PC-3 (cell line): ENCODE results near the gene FKBP2. TPM values are rescaled to one million over a fixed set of nuclear protein-coding genes. Genes with fewer than 3 reads are reported as not detected.

Experiments
- ATAC-seq: fragments of 200-7000 bp; cut with Tn5 transposase; 2 replicates; pipeline ENCODE4 v1.9.1; 2020; ENCODE audit warnings: mild to moderate bottlenecking, moderate library complexity
- BruUV-seq: library from RNA; stranded (reverse); fragments of 400-500 nt; replicated peaks from 2 replicates; lab custom pipeline; 2021; lab: Mats Ljungman, UMichigan
- CTCF ChIA-PET: fragments of 300-600 bp; sonication (Branson Sonifier 250); formaldehyde crosslinking; loops from one replicate; lab custom pipeline; 2022; ENCODE audit warnings: antibody characterized with exemption; lab: Charles Lee
- POLR2A ChIA-PET: fragments of 300-600 bp; sonication (Branson Sonifier 250); formaldehyde crosslinking; loops from one replicate; lab custom pipeline; 2022; ENCODE audit warnings: antibody characterized with exemption; ENCODE audit not compliant: unreplicated experiment; lab: Charles Lee
- DNase-seq: peaks from one replicate; pipeline ENCODE4 v3.0.0-alpha.2; 2015
- H2AFZ ChIP-seq: fragments of 300-600 bp; sonication (generic); 2 replicates; pipeline ENCODE4 v1.6.0; 2016; ENCODE audit warnings: antibody characterized with exemption, low read length
- H3F3A ChIP-seq: fragments of 300-600 bp; sonication (generic); one replicate; pipeline ENCODE4 v1.6.0; 2017; ENCODE audit warnings: antibody characterized with exemption, low read length, control low read depth, mild to moderate bottlenecking; ENCODE audit not compliant: unreplicated experiment
- H3K27ac ChIP-seq: fragments of 300-600 bp; sonication (generic); 2 replicates; pipeline ENCODE4 v1.5.1; 2016; ENCODE audit warnings: mild to moderate bottlenecking, low read length
- H3K27me3 ChIP-seq: fragments of 300-600 bp; sonication (generic); 2 replicates; pipeline ENCODE4 v1.6.1; 2016; ENCODE audit warnings: low read length, mixed read lengths
- H3K36me3 ChIP-seq: fragments of 300-600 bp; sonication (generic); 2 replicates; pipeline ENCODE4 v1.6.1; 2016; ENCODE audit warnings: low read depth, mixed run types, low read length, mixed read lengths
- H3K4me1 ChIP-seq: fragments of 300-600 bp; sonication (generic); 2 replicates; pipeline ENCODE4 v1.5.1; 2016; ENCODE audit warnings: low read length; ENCODE audit not compliant: insufficient read depth
- H3K4me2 ChIP-seq: fragments of 300-600 bp; sonication (generic); 2 replicates; pipeline ENCODE4 v1.6.0; 2016; ENCODE audit warnings: low read length
- H3K4me3 ChIP-seq: fragments of 300-600 bp; sonication (generic); 2 replicates; pipeline ENCODE4 v1.5.1; 2016; ENCODE audit warnings: mild to moderate bottlenecking, low read length, mixed read lengths
- H3K79me2 ChIP-seq: fragments of 300-600 bp; sonication (generic); 2 replicates; pipeline ENCODE4 v1.6.1; 2017; ENCODE audit warnings: low read length, mixed read lengths
- H3K9ac ChIP-seq: fragments of 300-600 bp; sonication (generic); 2 replicates; pipeline ENCODE4 v1.6.0; 2016; ENCODE audit warnings: mild to moderate bottlenecking, low read length
- H3K9me2 ChIP-seq: fragments of 300-600 bp; sonication (generic); replicated peaks from 2 replicates; pipeline ENCODE4 v1.6.1; 2016; ENCODE audit warnings: mixed run types, low read length, mixed read lengths
- H3K9me3 ChIP-seq: fragments of 300-600 bp; sonication (generic); 2 replicates; pipeline ENCODE4 v1.6.1; 2016; ENCODE audit warnings: low read length, mixed read lengths
- H4K20me1 ChIP-seq: fragments of 300-600 bp; sonication (generic); 2 replicates; pipeline ENCODE4 v1.6.1; 2016; ENCODE audit warnings: low read length, mixed read lengths
- EZH2 ChIP-seq: fragments of 300-600 bp; sonication (generic); IDR thresholded peaks from one replicate; pipeline ENCODE4 v1.6.1; 2017; ENCODE audit warnings: antibody characterized with exemption, mild to moderate bottlenecking, low read length; ENCODE audit not compliant: unreplicated experiment
- EZH2phosphoT487 ChIP-seq: fragments of 300-600 bp; sonication (generic); IDR thresholded peaks from 2 replicates; pipeline ENCODE4 v1.6.1; 2018; ENCODE audit warnings: mild to moderate bottlenecking, antibody characterized with exemption, low read length, borderline replicate concordance
- intact Hi-C: fragments of 100-400 bp; cut with micrococcal nuclease; formaldehyde crosslinking; loops from 2 replicates; pipeline ENCODE4 v1.9.0; 2023
- total RNA-seq: library from RNA; depleted of rRNA; stranded (reverse); fragments of >200 nt; gene quantifications from 2 replicates; pipeline ENCODE4 v1.2.3, GENCODE V29; 2014
- TF ChIP-seq, protein P1 (sequence below): fragments of 300-600 bp; sonication (generic); conservative IDR thresholded peaks from 2 replicates; pipeline ENCODE4 v1.5.1; 2017; ENCODE audit warnings: antibody characterized with exemption, low read depth, mild to moderate bottlenecking, low read length

FKBP2 gene
- total RNA-seq, 1 experiment from 2014 or later: 215 TPM

DNA sequence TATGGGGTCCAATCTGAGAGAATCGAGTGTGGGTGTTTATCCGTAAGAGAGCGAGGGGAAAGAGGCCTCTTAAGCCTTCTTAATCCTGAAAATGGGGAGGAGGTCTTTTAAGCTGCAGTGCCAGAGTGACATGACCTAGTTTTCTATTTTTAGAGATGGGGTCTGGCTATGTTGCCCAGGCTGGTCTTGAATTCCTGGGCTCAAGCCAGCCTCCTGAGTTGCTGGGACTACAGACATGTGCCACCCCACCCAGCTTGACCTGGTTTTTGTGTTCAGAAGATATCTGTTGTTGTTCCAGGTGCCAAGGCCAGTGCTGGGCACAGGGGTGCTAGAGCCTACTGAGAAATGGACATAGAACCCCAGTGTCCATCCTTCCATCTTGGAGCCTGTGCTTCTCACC lies 42.2 kb downstream of the FKBP2 start:
- ChIA-PET POLR2A (no interaction called here), CTCF (interaction anchor here (1.0 kb wide), 1 partner anchor 18 kb away, joined by 5 read pairs; no protein-coding TSS in a partner anchor)
- Histone ChIP-seq H3K9me3 (no peaks in the 10 kb centered on the region), H3K4me1 (peaks cover 18% of the 10 kb centered on the region), H4K20me1 (no peaks in the 10 kb centered on the region), H3K79me2 (peaks cover 28% of the 10 kb centered on the region), H3K27me3 (no peaks in the 10 kb centered on the region), H3K36me3 (no peaks in the 10 kb centered on the region; the same call in 1 of the 2 replicates), H3K4me2 (peak overlapping the region; percentile 90), H2AFZ (no peak overlapping the region), H3K9me2 (no peaks in the 10 kb centered on the region), H3K9ac (0 out of 2 replicates have a peak overlapping the region, but pooled peaks have one; percentile 75), H3F3A (no peaks in the 10 kb centered on the region), H3K27ac (no peak overlapping the region), H3K4me3 (peak overlapping the region; percentile 73; the same call in 1 of the 2 replicates)
- ATAC-seq (no peak), DNase-seq (no peak)
- no peak for TF ChIP-seq EZH2
- no peak for TF ChIP-seq EZH2phosphoT487
- TF ChIP-seq, protein P1, sequence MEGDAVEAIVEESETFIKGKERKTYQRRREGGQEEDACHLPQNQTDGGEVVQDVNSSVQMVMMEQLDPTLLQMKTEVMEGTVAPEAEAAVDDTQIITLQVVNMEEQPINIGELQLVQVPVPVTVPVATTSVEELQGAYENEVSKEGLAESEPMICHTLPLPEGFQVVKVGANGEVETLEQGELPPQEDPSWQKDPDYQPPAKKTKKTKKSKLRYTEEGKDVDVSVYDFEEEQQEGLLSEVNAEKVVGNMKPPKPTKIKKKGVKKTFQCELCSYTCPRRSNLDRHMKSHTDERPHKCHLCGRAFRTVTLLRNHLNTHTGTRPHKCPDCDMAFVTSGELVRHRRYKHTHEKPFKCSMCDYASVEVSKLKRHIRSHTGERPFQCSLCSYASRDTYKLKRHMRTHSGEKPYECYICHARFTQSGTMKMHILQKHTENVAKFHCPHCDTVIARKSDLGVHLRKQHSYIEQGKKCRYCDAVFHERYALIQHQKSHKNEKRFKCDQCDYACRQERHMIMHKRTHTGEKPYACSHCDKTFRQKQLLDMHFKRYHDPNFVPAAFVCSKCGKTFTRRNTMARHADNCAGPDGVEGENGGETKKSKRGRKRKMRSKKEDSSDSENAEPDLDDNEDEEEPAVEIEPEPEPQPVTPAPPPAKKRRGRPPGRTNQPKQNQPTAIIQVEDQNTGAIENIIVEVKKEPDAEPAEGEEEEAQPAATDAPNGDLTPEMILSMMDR: no peak
- intact Hi-C loops: no loop called here
- BruUV-seq: no TSS peak

DNA sequence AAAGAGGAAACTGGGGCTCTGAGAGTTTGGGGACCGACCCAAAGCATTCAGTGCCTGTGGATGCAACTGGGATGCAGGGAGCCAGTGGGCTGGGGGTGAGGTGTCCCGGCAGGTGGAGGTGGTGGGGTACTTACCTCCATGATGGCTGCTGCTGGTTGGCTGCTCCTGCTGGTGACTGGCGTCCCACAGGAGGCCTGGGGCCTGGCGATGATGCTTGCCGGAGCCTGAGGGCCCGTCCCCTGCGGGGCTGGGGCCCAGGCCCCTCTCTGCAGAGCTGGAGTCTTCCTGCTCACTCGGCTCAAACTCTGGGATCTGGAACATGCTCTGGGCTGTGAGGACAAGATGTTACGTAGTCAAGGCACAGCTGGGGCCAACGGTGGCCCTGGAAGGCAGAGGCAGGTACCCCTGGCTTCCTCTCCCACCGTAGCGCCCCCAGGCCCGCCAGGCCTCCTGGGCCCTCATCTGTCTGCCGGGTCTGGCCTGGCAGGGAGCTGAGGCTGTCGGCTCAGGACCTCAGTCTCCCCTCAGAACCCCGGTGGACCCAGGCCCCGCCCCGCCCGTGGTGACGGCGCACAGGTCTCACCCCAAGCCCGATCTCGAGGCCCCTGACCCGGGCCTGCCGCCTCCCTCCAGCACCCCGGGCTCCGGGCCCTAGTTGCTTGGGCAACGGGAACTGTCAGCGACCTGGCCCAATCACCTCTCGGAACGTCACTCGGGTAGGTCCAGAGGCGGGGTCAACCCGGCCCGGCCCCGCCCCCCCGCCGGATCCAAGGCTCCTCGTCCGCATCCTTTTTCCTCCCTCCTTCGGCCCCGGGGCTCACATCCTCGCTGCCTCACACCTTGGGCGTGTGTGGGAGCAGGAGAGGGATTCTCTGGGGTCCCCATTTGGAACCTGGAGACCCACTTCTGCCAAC lies 43.4 kb downstream of the FKBP2 start, which contains the start of gene BAD:
Gene BAD, minus strand, starts transcription at position 618 of the 914 bp plus-strand sequence. Its CDS starts 297 bp downstream, at position 321.
- ChIA-PET POLR2A (no interaction called here), CTCF (interaction anchor here (1.0 to 1.1 kb wide), 2 partner anchors 8 to 17 kb away, joined by 3 to 5 read pairs; no protein-coding TSS in a partner anchor)
- Histone ChIP-seq H3K79me2 (peaks cover 28% of the 10 kb centered on the region), H3K9ac (peak within 1 kb of the TSS; percentile 75), H2AFZ (peak within 1 kb of the TSS; percentile 88), H3K27ac (peak within 1 kb of the TSS; percentile 62), H3K9me2 (no peaks in the 10 kb centered on the region), H3F3A (no peaks in the 10 kb centered on the region), H3K4me3 (peak within 1 kb of the TSS; percentile 73), H3K36me3 (no peaks in the 10 kb centered on the region; the same call in 1 of the 2 replicates), H3K4me1 (peaks cover 18% of the 10 kb centered on the region), H3K27me3 (no peaks in the 10 kb centered on the region), H3K9me3 (no peaks in the 10 kb centered on the region), H4K20me1 (no peaks in the 10 kb centered on the region), H3K4me2 (peak within 1 kb of the TSS; percentile 90)
- peak; percentile 89 for ATAC-seq
- DNase-seq: peak; percentile 97
- TSS peak; percentile 67 for BruUV-seq
- TF ChIP-seq, protein P1: no peak
- no peak for TF ChIP-seq EZH2
- TF ChIP-seq EZH2phosphoT487: no peak
- intact Hi-C loops: loop anchor here (2.0 kb wide), 2 partner anchors 14 to 16 kb away; partner anchors contain the start of gene CATSPERZ
